Osteocyte (in vitro differentiated cells): ENCODE data around the gene GASK1B. TPM values are rescaled to one million over a fixed set of nuclear protein-coding genes. Genes with fewer than 3 reads are reported as not detected.

ENCODE experiments used
- DNase-seq: peaks from one replicate; pipeline ENCODE4 v3.0.0; 2021; ENCODE audit warnings: mixed read lengths; ENCODE audit not compliant: unreplicated experiment; ENCODE audit errors: extremely low spot score
- H3K27ac Mint-ChIP-seq: one replicate; pipeline ENCODE4 v1.8.0; 2021; ENCODE audit warnings: mild to moderate bottlenecking, mixed read lengths; ENCODE audit not compliant: unreplicated experiment
- H3K27me3 Mint-ChIP-seq: one replicate; pipeline ENCODE4 v1.8.0; 2021; ENCODE audit warnings: mixed read lengths; ENCODE audit not compliant: unreplicated experiment
- H3K36me3 Mint-ChIP-seq: one replicate; pipeline ENCODE4 v1.8.0; 2021; ENCODE audit warnings: mixed read lengths; ENCODE audit not compliant: unreplicated experiment
- H3K4me1 Mint-ChIP-seq: one replicate; pipeline ENCODE4 v1.8.0; 2021; ENCODE audit warnings: mixed read lengths; ENCODE audit not compliant: unreplicated experiment
- H3K4me3 Mint-ChIP-seq: one replicate; pipeline ENCODE4 v1.8.0; 2021; ENCODE audit warnings: mild to moderate bottlenecking, moderate library complexity, mixed read lengths; ENCODE audit not compliant: unreplicated experiment
- H3K9me3 Mint-ChIP-seq: one replicate; pipeline ENCODE4 v1.8.0; 2021; ENCODE audit warnings: mixed read lengths; ENCODE audit not compliant: unreplicated experiment
- total RNA-seq: library from RNA; stranded (reverse); gene quantifications from 2 replicates; pipeline ENCODE4 v1.2.1, GENCODE V29; 2021
- TF ChIP-seq, protein P1 (sequence below): fragments of 200-600 bp; sonication (generic); IDR thresholded peaks from 2 replicates; pipeline ENCODE4 v1.5.0; 2021; ENCODE audit warnings: antibody characterized with exemption, mild to moderate bottlenecking, moderate library complexity

The GASK1B gene
- total RNA-seq, 1 donor from 2014 or later, result 11.7 TPM

DNA sequence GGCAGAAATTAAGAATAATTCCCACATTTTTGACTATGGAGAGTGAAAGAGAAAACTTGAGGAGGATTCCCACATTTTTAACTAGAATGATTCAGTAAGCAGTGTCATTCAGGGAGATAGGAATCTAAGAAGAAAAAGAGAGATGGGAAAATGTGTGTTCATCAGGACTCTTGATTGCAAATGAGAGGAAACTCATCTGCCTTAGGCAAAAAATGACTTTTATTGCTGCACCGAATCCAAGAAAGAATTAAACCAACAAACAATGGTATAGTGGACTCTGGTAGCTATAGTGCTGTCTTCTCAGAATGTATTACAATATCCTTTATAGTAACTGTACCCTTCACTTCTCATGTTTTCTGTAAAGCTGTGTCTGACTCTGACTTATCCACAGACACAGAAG lies 22.5 kb upstream of the GASK1B start:
- Mint-ChIP-seq H3K4me3 (no peak overlapping the region), H3K36me3 (no peaks in the 10 kb centered on the region), H3K27ac (no peak overlapping the region), H3K4me1 (peaks cover 2% of the 10 kb centered on the region), H3K27me3 (peaks cover 13% of the 10 kb centered on the region), H3K9me3 (no peaks in the 10 kb centered on the region)
- TF ChIP-seq, protein P1, sequence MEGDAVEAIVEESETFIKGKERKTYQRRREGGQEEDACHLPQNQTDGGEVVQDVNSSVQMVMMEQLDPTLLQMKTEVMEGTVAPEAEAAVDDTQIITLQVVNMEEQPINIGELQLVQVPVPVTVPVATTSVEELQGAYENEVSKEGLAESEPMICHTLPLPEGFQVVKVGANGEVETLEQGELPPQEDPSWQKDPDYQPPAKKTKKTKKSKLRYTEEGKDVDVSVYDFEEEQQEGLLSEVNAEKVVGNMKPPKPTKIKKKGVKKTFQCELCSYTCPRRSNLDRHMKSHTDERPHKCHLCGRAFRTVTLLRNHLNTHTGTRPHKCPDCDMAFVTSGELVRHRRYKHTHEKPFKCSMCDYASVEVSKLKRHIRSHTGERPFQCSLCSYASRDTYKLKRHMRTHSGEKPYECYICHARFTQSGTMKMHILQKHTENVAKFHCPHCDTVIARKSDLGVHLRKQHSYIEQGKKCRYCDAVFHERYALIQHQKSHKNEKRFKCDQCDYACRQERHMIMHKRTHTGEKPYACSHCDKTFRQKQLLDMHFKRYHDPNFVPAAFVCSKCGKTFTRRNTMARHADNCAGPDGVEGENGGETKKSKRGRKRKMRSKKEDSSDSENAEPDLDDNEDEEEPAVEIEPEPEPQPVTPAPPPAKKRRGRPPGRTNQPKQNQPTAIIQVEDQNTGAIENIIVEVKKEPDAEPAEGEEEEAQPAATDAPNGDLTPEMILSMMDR, result no peak
- DNase-seq, result no peak

DNA sequence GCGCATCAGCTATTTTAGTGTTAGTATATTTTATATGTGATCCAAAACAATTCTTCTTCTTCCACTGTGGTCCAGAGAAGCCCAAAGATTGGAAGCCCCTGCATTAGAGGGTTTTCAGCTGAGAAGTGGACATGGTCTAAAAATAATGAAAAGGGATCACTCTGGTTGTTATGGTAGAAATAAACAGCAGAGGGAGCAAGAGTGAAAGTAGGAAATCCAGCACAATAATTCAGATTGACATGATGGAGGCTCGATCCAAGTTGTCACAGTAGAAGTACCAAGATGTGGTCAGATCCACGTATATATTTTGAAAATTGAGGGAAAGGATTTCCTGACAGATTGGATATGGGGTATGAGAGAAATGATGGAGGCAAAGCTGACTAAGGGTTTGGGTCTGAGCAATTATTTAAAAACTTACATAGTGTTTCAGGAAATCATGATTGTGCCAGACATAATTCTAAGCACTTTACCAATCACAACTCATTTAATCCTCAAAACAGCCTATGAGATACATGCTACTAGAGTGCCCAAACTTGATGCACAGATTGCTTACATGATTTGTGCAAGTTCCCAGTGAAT lies 20.4 kb upstream of the GASK1B start:
- TF ChIP-seq, protein P1, result peak; percentile 70
- DNase-seq, result no peak
- Mint-ChIP-seq H3K27ac (no peak overlapping the region), H3K4me3 (peak overlapping the region; percentile 17), H3K27me3 (peaks cover 10% of the 10 kb centered on the region), H3K9me3 (no peaks in the 10 kb centered on the region), H3K36me3 (no peaks in the 10 kb centered on the region), H3K4me1 (peaks cover 2% of the 10 kb centered on the region)

DNA sequence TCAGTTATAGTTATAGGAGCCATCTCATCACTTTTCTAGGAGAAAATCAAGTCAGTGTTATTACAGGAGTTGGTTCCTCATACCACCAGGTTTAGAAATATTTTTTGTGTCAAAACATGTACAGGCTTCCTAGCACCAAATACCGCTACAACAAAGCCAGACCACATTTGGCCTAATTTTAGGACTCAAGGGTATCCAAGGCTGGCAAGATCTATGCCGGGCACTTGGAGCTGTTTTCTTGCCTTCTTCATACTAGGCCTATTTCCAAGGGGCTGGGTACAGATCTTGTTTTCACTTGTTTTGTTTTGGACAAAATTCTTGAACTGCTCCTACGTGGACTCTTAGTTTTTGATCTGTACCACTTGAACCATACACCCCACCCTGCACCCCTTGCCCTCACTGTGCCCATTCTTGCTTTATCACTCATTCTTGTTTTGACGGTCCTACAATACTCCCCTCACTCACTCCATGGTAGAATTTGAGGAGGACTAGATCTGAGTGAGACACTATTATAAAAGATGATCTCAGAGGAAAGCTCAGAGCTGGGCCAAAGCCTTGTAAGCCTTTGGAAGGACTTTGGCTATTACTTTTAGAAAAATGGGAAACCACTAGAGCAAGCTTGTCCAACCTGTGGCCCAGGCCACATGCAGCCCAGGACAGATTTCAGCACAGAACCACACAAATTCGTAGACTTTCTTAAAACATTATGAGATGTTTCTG lies 19.8 kb upstream of the GASK1B start:
- peaks cover 7% of the 10 kb centered on the region for H3K27me3 Mint-ChIP-seq
- H3K4me1 Mint-ChIP-seq, result peaks cover 2% of the 10 kb centered on the region
- no peaks in the 10 kb centered on the region for H3K36me3 Mint-ChIP-seq
- H3K9me3 Mint-ChIP-seq, result no peaks in the 10 kb centered on the region
- TF ChIP-seq, protein P1, result no peak
- no peak overlapping the region for H3K27ac Mint-ChIP-seq
- DNase-seq, result no peak
- H3K4me3 Mint-ChIP-seq, result no peak overlapping the region

DNA sequence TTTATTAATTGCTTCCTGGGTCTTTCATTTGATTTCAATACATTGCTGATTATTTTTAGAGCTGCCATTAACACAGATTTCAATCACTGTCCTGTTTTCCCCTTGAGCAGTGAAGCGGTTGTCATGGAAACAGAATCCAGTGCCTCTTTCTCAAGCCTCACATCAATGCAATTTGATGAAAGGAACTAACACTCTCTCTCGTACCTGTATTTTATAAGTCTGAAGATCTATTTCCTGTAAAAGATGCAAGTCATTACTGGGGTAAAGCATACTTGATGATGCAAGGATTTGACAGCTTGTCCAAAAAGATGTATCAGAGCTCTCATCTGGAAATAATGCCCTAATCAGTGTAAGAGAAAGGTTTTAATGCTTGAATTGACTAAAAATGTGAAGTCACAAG lies 17.9 kb upstream of the GASK1B start:
- Mint-ChIP-seq H3K4me1 (peaks cover 2% of the 10 kb centered on the region), H3K27ac (no peak overlapping the region), H3K4me3 (no peak overlapping the region)

DNA sequence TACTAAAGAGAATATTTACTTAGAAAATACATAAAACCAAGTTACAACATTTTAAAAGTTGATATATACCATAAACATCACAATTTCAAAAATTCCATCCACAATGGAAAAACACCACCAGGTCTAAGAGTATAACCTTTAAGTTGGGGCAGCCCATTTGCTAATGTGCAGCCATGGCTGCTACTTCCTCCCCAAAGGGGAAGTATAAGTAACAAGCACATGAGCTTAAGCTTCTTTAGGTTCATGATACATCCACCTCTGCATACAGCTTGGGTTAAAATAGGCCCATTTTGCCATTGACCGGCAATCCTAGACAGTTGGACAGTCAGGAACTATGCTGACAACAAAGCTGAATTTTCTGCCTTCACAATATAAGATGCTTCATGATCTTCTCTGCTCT lies 16.6 kb upstream of the GASK1B start:
- H3K36me3 Mint-ChIP-seq, result no peaks in the 10 kb centered on the region
- no peak overlapping the region for H3K27ac Mint-ChIP-seq
- TF ChIP-seq, protein P1, result no peak
- no peaks in the 10 kb centered on the region for H3K27me3 Mint-ChIP-seq
- DNase-seq, result no peak
- no peaks in the 10 kb centered on the region for H3K9me3 Mint-ChIP-seq
- H3K4me1 Mint-ChIP-seq, result peaks cover 2% of the 10 kb centered on the region
- H3K4me3 Mint-ChIP-seq, result no peak overlapping the region

More for the DNA sequence above, 17.9 kb upstream of the GASK1B start:
- Mint-ChIP-seq H3K36me3 (no peaks in the 10 kb centered on the region), H3K27me3 (peaks cover 3% of the 10 kb centered on the region), H3K9me3 (no peaks in the 10 kb centered on the region)
- DNase-seq, result no peak
- TF ChIP-seq, protein P1, result no peak
